ENCODE measurements around the gene FHAD1.

GRCh38 chr1:15282038-15282437 is 35.0 kb downstream of the FHAD1 start:
- TF ChIP-seq EP300 (IDR thresholded peaks at IDR 0.05) (no peak), CTCF (IDR thresholded peaks at IDR 0.05) (no peak)

Measured in upper lobe of left lung (tissue), 4 donors.